22Rv1 (cell line): ENCODE results near the gene CPNE9.

Experiments used
- CTCF ChIP-seq: fragments of 450-650 bp; IDR thresholded peaks from 2 replicates; pipeline ENCODE4 v1.5.1; 2017; ENCODE audit warnings: mild to moderate bottlenecking
- ZFX ChIP-seq: fragments of 450-650 bp; IDR thresholded peaks from 2 replicates; pipeline ENCODE4 v1.6.1; 2017; ENCODE audit warnings: antibody characterized with exemption, borderline replicate concordance

- TF ChIP-seq CTCF (no peak), ZFX (no peak)
Measured at GRCh38 chr3:9698293-9698692, 5.3 kb upstream of the CPNE9 start.
